ENCODE results near the gene ADM2. TPM values are rescaled to one million over a fixed set of nuclear protein-coding genes. Genes with fewer than 3 reads are reported as not detected.

ADM2 gene
- total RNA-seq, 1 donor from 2014 or later: 37.6 TPM

DNA sequence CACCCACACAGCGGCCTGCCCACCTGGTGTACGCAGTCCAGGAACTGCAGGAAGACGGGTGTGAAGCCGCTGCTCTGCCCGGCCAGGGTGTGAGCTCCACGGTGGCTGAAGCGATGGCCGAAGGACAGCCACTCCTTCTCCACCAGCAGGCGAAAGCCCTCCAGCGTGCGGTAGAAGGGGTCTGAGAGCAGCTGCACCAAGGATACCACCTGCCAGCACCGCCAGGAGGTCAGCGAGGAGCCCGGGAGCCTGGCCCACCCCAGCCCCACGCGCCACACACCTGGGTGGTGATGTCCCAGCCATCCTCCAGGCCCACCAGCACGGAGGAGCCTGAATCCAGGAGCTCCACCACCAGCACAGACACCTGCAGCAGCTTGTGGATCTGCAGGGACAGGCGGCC lies 26.1 kb upstream of the ADM2 start:
- Mint-ChIP-seq H3K9me3 (ENCODE audit: unreplicated experiment) (peaks cover 12% of the 10 kb centered on the region), H3K27me3 (ENCODE audit: unreplicated experiment) (peaks cover 8% of the 10 kb centered on the region), H3K36me3 (ENCODE audit: unreplicated experiment) (peaks cover 3% of the 10 kb centered on the region), H3K27ac (ENCODE audit: unreplicated experiment) (no peak overlapping the region), H3K4me3 (ENCODE audit: unreplicated experiment) (no peak overlapping the region), H3K4me1 (ENCODE audit: low read depth, unreplicated experiment) (no peaks in the 10 kb centered on the region)
- TF ChIP-seq, protein P1, sequence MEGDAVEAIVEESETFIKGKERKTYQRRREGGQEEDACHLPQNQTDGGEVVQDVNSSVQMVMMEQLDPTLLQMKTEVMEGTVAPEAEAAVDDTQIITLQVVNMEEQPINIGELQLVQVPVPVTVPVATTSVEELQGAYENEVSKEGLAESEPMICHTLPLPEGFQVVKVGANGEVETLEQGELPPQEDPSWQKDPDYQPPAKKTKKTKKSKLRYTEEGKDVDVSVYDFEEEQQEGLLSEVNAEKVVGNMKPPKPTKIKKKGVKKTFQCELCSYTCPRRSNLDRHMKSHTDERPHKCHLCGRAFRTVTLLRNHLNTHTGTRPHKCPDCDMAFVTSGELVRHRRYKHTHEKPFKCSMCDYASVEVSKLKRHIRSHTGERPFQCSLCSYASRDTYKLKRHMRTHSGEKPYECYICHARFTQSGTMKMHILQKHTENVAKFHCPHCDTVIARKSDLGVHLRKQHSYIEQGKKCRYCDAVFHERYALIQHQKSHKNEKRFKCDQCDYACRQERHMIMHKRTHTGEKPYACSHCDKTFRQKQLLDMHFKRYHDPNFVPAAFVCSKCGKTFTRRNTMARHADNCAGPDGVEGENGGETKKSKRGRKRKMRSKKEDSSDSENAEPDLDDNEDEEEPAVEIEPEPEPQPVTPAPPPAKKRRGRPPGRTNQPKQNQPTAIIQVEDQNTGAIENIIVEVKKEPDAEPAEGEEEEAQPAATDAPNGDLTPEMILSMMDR (IDR thresholded peaks at IDR 0.05; ENCODE audit: partially characterized antibody, unreplicated experiment): no peak
- DNase-seq: no peak

- Mint-ChIP-seq H3K27me3 (ENCODE audit: unreplicated experiment) (peaks cover 10% of the 10 kb centered on the region), H3K4me3 (ENCODE audit: unreplicated experiment) (no peak overlapping the region), H3K9me3 (ENCODE audit: unreplicated experiment) (peaks cover 13% of the 10 kb centered on the region), H3K36me3 (ENCODE audit: unreplicated experiment) (peaks cover 3% of the 10 kb centered on the region), H3K4me1 (ENCODE audit: low read depth, unreplicated experiment) (no peaks in the 10 kb centered on the region), H3K27ac (ENCODE audit: unreplicated experiment) (no peak overlapping the region)
- TF ChIP-seq, protein P1 (IDR thresholded peaks at IDR 0.05; ENCODE audit: partially characterized antibody, unreplicated experiment): no peak
- DNase-seq: no peak
Observed at GRCh38 chr22:50456026-50456425, 25.3 kb upstream of the ADM2 start.

- Mint-ChIP-seq H3K4me1 (ENCODE audit: low read depth, unreplicated experiment) (no peaks in the 10 kb centered on the region), H3K36me3 (ENCODE audit: unreplicated experiment) (peaks cover 3% of the 10 kb centered on the region), H3K4me3 (ENCODE audit: unreplicated experiment) (no peak overlapping the region), H3K9me3 (ENCODE audit: unreplicated experiment) (peaks cover 13% of the 10 kb centered on the region), H3K27me3 (ENCODE audit: unreplicated experiment) (peaks cover 10% of the 10 kb centered on the region), H3K27ac (ENCODE audit: unreplicated experiment) (no peak overlapping the region)
- TF ChIP-seq, protein P1 (IDR thresholded peaks at IDR 0.05; ENCODE audit: partially characterized antibody, unreplicated experiment): no peak
- DNase-seq: no peak
Observed at GRCh38 chr22:50456466-50457234, 24.7 kb upstream of the ADM2 start.

GRCh38 chr22:50459016-50459415 lies 22.3 kb upstream of the ADM2 start:
- H3K27ac Mint-ChIP-seq (ENCODE audit: unreplicated experiment): no peak overlapping the region
- H3K36me3 Mint-ChIP-seq (ENCODE audit: unreplicated experiment): no peaks in the 10 kb centered on the region
- H3K4me1 Mint-ChIP-seq (ENCODE audit: low read depth, unreplicated experiment): no peaks in the 10 kb centered on the region

More at GRCh38 chr22:50459016-50459415, 22.3 kb upstream of the ADM2 start:
- peaks cover 10% of the 10 kb centered on the region for H3K27me3 Mint-ChIP-seq (ENCODE audit: unreplicated experiment)
- peaks cover 8% of the 10 kb centered on the region for H3K9me3 Mint-ChIP-seq (ENCODE audit: unreplicated experiment)
- DNase-seq: no peak
- TF ChIP-seq, protein P1 (IDR thresholded peaks at IDR 0.05; ENCODE audit: partially characterized antibody, unreplicated experiment): no peak
- no peak overlapping the region for H3K4me3 Mint-ChIP-seq (ENCODE audit: unreplicated experiment)

Measured in glutamatergic neuron (in vitro differentiated cells).